DND-41 (cell line): ENCODE results near the gene TSPYL1.

Source experiments
- EZH2 ChIP-seq: IDR thresholded peaks from 3 replicates; pipeline ENCODE4 v1.6.1; 2012; ENCODE audit warnings: borderline replicate concordance, low read depth, mild to moderate bottlenecking, moderate library complexity, low read length, inconsistent platforms; ENCODE audit not compliant: severe bottlenecking
- TF ChIP-seq, protein P1 (sequence below): IDR thresholded peaks from 2 replicates; pipeline ENCODE4 v1.5.1; 2012; ENCODE audit warnings: borderline replicate concordance, low read length, moderate library complexity, mild to moderate bottlenecking; ENCODE audit not compliant: poor library complexity, severe bottlenecking; ENCODE audit errors: extremely low read depth

DNA sequence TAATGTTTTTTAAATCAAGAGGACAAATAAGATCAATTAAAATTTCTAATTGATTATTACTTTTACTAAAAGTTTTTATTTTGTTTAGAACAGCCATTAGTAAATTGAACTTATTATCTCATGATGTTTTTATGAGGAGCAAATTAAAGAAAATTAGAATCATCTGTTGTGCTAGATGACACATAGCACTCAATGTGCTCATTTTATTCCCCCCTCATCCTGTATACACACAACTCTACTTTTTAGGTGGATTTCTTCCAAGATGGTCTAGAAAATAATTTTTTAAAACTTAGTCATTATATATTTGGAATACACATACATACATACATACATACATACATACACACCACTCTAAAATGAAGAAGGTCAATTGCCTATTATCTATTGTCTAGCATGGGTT is 29.3 kb upstream of the TSPYL1 start:
- TF ChIP-seq, protein P1, sequence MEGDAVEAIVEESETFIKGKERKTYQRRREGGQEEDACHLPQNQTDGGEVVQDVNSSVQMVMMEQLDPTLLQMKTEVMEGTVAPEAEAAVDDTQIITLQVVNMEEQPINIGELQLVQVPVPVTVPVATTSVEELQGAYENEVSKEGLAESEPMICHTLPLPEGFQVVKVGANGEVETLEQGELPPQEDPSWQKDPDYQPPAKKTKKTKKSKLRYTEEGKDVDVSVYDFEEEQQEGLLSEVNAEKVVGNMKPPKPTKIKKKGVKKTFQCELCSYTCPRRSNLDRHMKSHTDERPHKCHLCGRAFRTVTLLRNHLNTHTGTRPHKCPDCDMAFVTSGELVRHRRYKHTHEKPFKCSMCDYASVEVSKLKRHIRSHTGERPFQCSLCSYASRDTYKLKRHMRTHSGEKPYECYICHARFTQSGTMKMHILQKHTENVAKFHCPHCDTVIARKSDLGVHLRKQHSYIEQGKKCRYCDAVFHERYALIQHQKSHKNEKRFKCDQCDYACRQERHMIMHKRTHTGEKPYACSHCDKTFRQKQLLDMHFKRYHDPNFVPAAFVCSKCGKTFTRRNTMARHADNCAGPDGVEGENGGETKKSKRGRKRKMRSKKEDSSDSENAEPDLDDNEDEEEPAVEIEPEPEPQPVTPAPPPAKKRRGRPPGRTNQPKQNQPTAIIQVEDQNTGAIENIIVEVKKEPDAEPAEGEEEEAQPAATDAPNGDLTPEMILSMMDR = no peak
- TF ChIP-seq EZH2 = no peak
